B cell (primary cell): ENCODE measurements around the gene ADAMTSL2. TPM values are rescaled to one million over a fixed set of nuclear protein-coding genes. Genes with fewer than 3 reads are reported as not detected.

ENCODE experiments used
- ATAC-seq: fragments of 200-7000 bp; cut with Tn5 transposase; one replicate; pipeline ENCODE4 v1.10.0; 2021; ENCODE audit warnings: low read depth, mild to moderate bottlenecking, moderate number of reproducible peaks, moderate library complexity
- CTCF ChIA-PET: fragments of 350-600 bp; sonication (Branson Sonifier 250); formaldehyde crosslinking; loops from one replicate; lab custom pipeline; 2021; ENCODE audit warnings: antibody characterized with exemption, inconsistent platforms; lab: Charles Lee
- POLR2A ChIA-PET: fragments of 350-600 bp; sonication (Branson Sonifier 250); formaldehyde crosslinking; loops from one replicate; lab custom pipeline; 2021; ENCODE audit warnings: antibody characterized with exemption; lab: Charles Lee
- DNase-seq: peaks from one replicate; pipeline ENCODE4 v3.0.0; 2013
- H2AFZ ChIP-seq: 2 replicates; pipeline ENCODE4 v1.6.1; 2012; ENCODE audit warnings: mild to moderate bottlenecking, low read depth, low read length; ENCODE audit not compliant: insufficient read depth, poor library complexity, severe bottlenecking
- H3K27ac ChIP-seq, 2 donors: 1 replicate in 1 of 2; 2 replicates in 1 of 2; pipeline ENCODE4 v1.5.1; 2012 to 2013; ENCODE audit warnings: low read length in 2 of 2, mild to moderate bottlenecking in 2 of 2, moderate library complexity in 1 of 2
- H3K27me3 ChIP-seq, 4 experiments: fragments of 200-600 bp in 1 of 4; sonication (generic) in 1 of 4; replicated peaks in 1 of 4; 1 replicate in 2 of 4; 2 replicates in 2 of 4; pipeline versions ENCODE4 v1.6.1 to v1.7.0; 2013 to 2016; ENCODE audit warnings: low read length in 3 of 4, mild to moderate bottlenecking in 2 of 4, mixed read lengths in 1 of 4, moderate library complexity in 1 of 4; ENCODE audit not compliant: insufficient read depth in 4 of 4, control insufficient read depth in 3 of 4; ENCODE audit errors: control extremely low read depth in 1 of 4
- H3K36me3 ChIP-seq, 2 experiments: replicated peaks in 1 of 2; 1 replicate in 1 of 2; 2 replicates in 1 of 2; pipeline versions ENCODE4 v1.6.1 to v1.7.1; 2013; ENCODE audit warnings: low read length in 1 of 2; ENCODE audit not compliant: insufficient read depth in 2 of 2, control insufficient read depth in 1 of 2; ENCODE audit errors: control extremely low read depth in 1 of 2, extremely low read depth in 1 of 2
- H3K4me1 ChIP-seq, 2 donors: fragments of 200-600 bp in 1 of 2; sonication (generic) in 1 of 2; 1 replicate in 1 of 2; 2 replicates in 1 of 2; pipeline versions ENCODE4 v1.5.1 to v1.6.1; 2013 to 2017; ENCODE audit warnings: low read length in 2 of 2; ENCODE audit not compliant: control insufficient read depth in 2 of 2, insufficient read depth in 2 of 2
- H3K4me2 ChIP-seq: replicated peaks from 2 replicates; pipeline ENCODE3; 2012; ENCODE audit warnings: mild to moderate bottlenecking, low read depth, low read length; ENCODE audit not compliant: poor library complexity, severe bottlenecking
- H3K4me3 ChIP-seq, 5 experiments: fragments of 200-600 bp in 1 of 5; sonication (generic) in 1 of 5; 1 replicate in 3 of 5; 2 replicates in 2 of 5; pipeline versions ENCODE4 v1.5.1 to v1.7.0; 2011 to 2016; ENCODE audit warnings: low read length in 4 of 5, mild to moderate bottlenecking in 4 of 5, low read depth in 2 of 5, control low read depth in 1 of 5, moderate library complexity in 1 of 5; ENCODE audit not compliant: insufficient read depth in 1 of 5; ENCODE audit errors: control extremely low read depth in 1 of 5, extremely low read depth in 1 of 5
- H3K79me2 ChIP-seq: fragments of 200-600 bp; sonication (generic); one replicate; pipeline ENCODE4 v1.6.0; 2016; ENCODE audit warnings: low read length; ENCODE audit not compliant: control insufficient read depth, insufficient read depth
- H3K9ac ChIP-seq: fragments of 200-600 bp; sonication (generic); 2 replicates; pipeline ENCODE4 v1.6.1; 2017; ENCODE audit warnings: mild to moderate bottlenecking, low read length, moderate library complexity
- H3K9me3 ChIP-seq, 3 donors: one replicate each; pipeline versions ENCODE4 v1.6.1 to v1.7.1; 2013; ENCODE audit warnings: low read length in 2 of 3; ENCODE audit not compliant: control insufficient read depth in 2 of 3, insufficient read depth in 1 of 3; ENCODE audit errors: control extremely low read depth in 1 of 3
- H4K20me1 ChIP-seq: 2 replicates; pipeline ENCODE4 v1.6.0; 2012; ENCODE audit warnings: mild to moderate bottlenecking, low read length; ENCODE audit not compliant: insufficient read depth, control insufficient read depth, poor library complexity, severe bottlenecking
- H3K27ac Mint-ChIP-seq: one replicate; pipeline ENCODE4 v1.8.0; 2021; ENCODE audit warnings: mixed read lengths
- H3K27me3 Mint-ChIP-seq: one replicate; pipeline ENCODE4 v1.8.0; 2021; ENCODE audit warnings: mixed read lengths
- H3K4me1 Mint-ChIP-seq: one replicate; pipeline ENCODE4 v1.8.0; 2021; ENCODE audit warnings: mixed read lengths
- H3K4me3 Mint-ChIP-seq: one replicate; pipeline ENCODE4 v1.8.0; 2021; ENCODE audit warnings: mixed read lengths
- H3K9me3 Mint-ChIP-seq: one replicate; pipeline ENCODE4 v1.8.0; 2022; ENCODE audit warnings: mixed read lengths; ENCODE audit not compliant: insufficient read depth
- EZH2 ChIP-seq: IDR thresholded peaks from 2 replicates; pipeline ENCODE4 v1.6.1; 2012; ENCODE audit warnings: borderline replicate concordance, low read depth, mild to moderate bottlenecking, moderate library complexity, low read length; ENCODE audit not compliant: insufficient read depth, poor library complexity, severe bottlenecking
- WGBS: methylation state at CpG from one replicate; pipeline ENCODE4 v1.1.5; 2013; ENCODE audit warnings: missing lambda C conversion rate; ENCODE audit not compliant: insufficient coverage; 5-methylcytosine and 5-hydroxymethylcytosine counted together
- intact Hi-C: fragments of 100-400 bp; cut with micrococcal nuclease; formaldehyde crosslinking; loops from one replicate; pipeline ENCODE4 v1.10.0; 2022
- polyA plus RNA-seq: library from polyadenylated mRNA; depleted of rRNA; stranded (reverse); fragments of >200 nt; gene quantifications from 2 replicates; pipeline ENCODE4 v1.2.3, GENCODE V29; 2012
- total RNA-seq, 2 donors: library from RNA; stranded (reverse); fragments of 120-200 nt in 1 of 2; gene quantifications; 1 replicate in 1 of 2; 2 replicates in 1 of 2; pipeline versions ENCODE4 v1.2.3 to v1.2.4, GENCODE V29; 2013 to 2022
- TF ChIP-seq, protein P1 (sequence below): fragments of 200-600 bp; IDR thresholded peaks from one replicate; pipeline ENCODE4 v1.8.0; 2022; ENCODE audit warnings: antibody characterized with exemption, mild to moderate bottlenecking

Gene ADAMTSL2
- total and polyA plus RNA-seq, 2 donors (not counting 1 experiment from before 2014, with no cell fraction given), result 0.03 TPM; not detected in 1

DNA sequence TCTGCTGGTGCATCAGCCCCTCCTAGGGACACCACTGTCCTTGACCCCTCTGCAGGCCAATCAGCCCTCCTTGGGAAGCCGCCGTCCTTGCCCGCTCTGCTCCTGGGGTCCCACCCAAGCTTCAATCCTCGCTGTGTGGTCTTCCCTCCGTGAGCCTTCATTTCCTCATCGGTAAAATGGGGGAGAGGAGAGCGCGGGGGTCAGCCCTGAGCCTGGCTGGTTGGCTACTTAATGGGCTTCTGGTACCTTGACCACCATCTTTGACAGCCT, 42.9 kb upstream of the ADAMTSL2 start:
- TF ChIP-seq, protein P1, sequence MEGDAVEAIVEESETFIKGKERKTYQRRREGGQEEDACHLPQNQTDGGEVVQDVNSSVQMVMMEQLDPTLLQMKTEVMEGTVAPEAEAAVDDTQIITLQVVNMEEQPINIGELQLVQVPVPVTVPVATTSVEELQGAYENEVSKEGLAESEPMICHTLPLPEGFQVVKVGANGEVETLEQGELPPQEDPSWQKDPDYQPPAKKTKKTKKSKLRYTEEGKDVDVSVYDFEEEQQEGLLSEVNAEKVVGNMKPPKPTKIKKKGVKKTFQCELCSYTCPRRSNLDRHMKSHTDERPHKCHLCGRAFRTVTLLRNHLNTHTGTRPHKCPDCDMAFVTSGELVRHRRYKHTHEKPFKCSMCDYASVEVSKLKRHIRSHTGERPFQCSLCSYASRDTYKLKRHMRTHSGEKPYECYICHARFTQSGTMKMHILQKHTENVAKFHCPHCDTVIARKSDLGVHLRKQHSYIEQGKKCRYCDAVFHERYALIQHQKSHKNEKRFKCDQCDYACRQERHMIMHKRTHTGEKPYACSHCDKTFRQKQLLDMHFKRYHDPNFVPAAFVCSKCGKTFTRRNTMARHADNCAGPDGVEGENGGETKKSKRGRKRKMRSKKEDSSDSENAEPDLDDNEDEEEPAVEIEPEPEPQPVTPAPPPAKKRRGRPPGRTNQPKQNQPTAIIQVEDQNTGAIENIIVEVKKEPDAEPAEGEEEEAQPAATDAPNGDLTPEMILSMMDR, result no peak
- no peak for TF ChIP-seq EZH2

DNA sequence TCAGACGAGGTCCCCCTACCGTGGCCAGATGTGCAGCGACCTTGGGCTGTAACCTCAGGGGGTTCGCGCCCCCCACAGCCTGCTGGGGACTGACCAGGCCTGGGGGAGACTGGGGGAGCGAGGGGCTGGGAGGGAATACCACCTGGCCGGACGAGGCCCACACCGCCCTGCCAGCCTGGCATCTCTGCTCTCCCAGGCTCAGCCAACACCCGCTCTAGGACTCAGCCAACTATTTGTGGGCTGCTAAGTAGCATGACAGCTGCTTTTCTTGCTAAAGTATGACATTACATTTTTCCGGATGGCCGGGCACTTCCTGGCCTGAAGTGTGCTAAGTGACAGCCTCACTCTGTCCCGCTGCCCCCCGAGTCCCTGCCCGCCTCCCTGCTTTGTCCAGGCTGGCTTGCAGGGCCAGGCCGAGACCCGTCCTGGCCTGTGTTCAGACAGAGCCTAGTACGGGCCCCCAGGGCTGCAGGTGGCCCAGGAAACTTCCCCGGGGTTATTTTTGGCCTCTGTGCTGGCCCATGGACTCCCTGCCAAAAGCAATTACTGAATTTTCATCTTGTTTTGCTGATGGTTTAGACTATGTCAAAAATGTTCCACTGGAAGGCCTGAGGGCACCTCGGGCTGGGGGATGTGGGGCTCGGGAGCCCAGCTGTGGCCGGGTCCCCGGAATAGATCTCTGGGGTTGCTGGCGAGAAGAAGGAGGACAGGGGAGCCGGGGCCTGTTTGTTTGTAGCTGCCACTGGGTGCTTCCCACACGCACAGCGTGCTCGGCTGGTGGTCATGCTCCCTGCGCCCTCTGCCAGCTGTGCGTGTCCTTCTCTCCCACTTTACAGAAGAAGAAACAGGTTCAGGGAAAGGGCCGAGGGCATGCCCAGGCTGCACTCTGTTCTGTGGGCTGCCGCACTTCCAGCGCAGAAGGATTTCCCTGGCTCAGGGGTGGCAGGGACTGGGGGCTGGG, 42.2 kb upstream of the ADAMTSL2 start:
- ChIA-PET CTCF (interaction anchor here (11.0 kb wide), 1 partner anchor 308 kb away, joined by 144 read pairs; no protein-coding TSS in a partner anchor), POLR2A (no interaction called here)
- Histone ChIP-seq H4K20me1 (no peaks in the 10 kb centered on the region), H3K4me1 (no peaks in the 10 kb centered on the region), H2AFZ (no peak overlapping the region), H3K79me2 (no peaks in the 10 kb centered on the region), H3K4me2 (no peak overlapping the region), H3K4me3 (no peak overlapping the region), H3K9ac (no peak overlapping the region), H3K9me3 (peaks cover 0 to 4% (median 0%) of the 10 kb centered on the region in 3 donors), H3K27me3 (peaks cover 0 to 10% (median 0%) of the 10 kb centered on the region in 4 experiments), H3K27ac (no peak overlapping the region), H3K36me3 (no peaks in the 10 kb centered on the region)
- ATAC-seq (no peak), DNase-seq (no peak)
- Mint-ChIP-seq H3K27ac (no peak overlapping the region), H3K27me3 (peaks cover 12% of the 10 kb centered on the region), H3K4me3 (no peak overlapping the region), H3K9me3 (no peaks in the 10 kb centered on the region), H3K4me1 (no peaks in the 10 kb centered on the region)
- intact Hi-C loops, result no loop called here
- 82% methylated on average over 31 of the region's 33 CpGs for WGBS
- TF ChIP-seq, protein P1, result no peak
- TF ChIP-seq EZH2, result no peak

More for the DNA sequence above, 42.9 kb upstream of the ADAMTSL2 start:
- POLR2A ChIA-PET, result no interaction called here
- Histone ChIP-seq H3K79me2 (no peaks in the 10 kb centered on the region), H2AFZ (no peak overlapping the region), H3K36me3 (no peaks in the 10 kb centered on the region), H3K27me3 (peaks cover 0 to 10% (median 0%) of the 10 kb centered on the region in 4 experiments), H4K20me1 (no peaks in the 10 kb centered on the region), H3K9me3 (peaks cover 0 to 4% (median 0%) of the 10 kb centered on the region in 3 donors), H3K27ac (no peak overlapping the region), H3K4me3 (no peak overlapping the region), H3K9ac (no peak overlapping the region), H3K4me2 (no peak overlapping the region), H3K4me1 (no peaks in the 10 kb centered on the region)
- no peak overlapping the region for H3K27ac Mint-ChIP-seq
- no peak overlapping the region for H3K4me3 Mint-ChIP-seq
- DNase-seq (no peak), ATAC-seq (no peak)
- CTCF ChIA-PET, result interaction anchor here (11.0 kb wide), 1 partner anchor 307 kb away, joined by 144 read pairs; no protein-coding TSS in a partner anchor
- peaks cover 12% of the 10 kb centered on the region for H3K27me3 Mint-ChIP-seq
- intact Hi-C loops, result no loop called here
- no peaks in the 10 kb centered on the region for H3K4me1 Mint-ChIP-seq
- H3K9me3 Mint-ChIP-seq, result no peaks in the 10 kb centered on the region
- WGBS, result 84% methylated on average over 5 of the region's 8 CpGs
